HG03439 (cell line): ENCODE data around the gene VANGL1.

Source experiments
- ATAC-seq: cut with Tn5 transposase; IDR thresholded peaks from one replicate; pipeline ENCODE4 v1.9.1; 2021; ENCODE audit warnings: mild to moderate bottlenecking, moderate library complexity; ENCODE audit not compliant: unreplicated experiment

The VANGL1 gene

DNA sequence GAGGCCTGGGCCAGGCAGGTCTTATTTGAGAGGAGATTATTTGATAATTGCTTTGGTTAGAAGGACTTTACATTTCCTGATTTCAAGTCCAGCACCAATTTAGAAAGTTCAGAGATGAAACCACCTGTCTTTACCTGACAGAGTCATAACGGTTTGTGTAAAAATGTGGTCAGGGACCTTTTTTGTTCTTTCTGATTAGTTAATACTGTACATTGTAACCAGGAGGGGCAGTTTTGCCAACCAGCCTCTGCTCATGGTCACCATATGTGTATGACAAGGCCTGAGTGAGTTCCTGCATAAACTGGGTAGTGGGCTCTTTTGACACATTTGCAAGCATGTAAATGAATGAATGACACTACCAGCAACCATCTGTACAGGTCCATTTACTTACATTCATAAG lies 55.8 kb downstream of the VANGL1 start:
- ATAC-seq, result no peak

- no peak for ATAC-seq
These were observed 59.3 kb downstream of the VANGL1 start for GRCh38 chr1:115701090-115701489.

GRCh38 chr1:115702959-115703358 lies 61.2 kb downstream of the VANGL1 start:
- ATAC-seq, result no peak

GRCh38 chr1:115705085-115705951 lies 63.5 kb downstream of the VANGL1 start:
- no peak for ATAC-seq

GRCh38 chr1:115705963-115706362 lies 64.2 kb downstream of the VANGL1 start:
- ATAC-seq, result no peak

DNA sequence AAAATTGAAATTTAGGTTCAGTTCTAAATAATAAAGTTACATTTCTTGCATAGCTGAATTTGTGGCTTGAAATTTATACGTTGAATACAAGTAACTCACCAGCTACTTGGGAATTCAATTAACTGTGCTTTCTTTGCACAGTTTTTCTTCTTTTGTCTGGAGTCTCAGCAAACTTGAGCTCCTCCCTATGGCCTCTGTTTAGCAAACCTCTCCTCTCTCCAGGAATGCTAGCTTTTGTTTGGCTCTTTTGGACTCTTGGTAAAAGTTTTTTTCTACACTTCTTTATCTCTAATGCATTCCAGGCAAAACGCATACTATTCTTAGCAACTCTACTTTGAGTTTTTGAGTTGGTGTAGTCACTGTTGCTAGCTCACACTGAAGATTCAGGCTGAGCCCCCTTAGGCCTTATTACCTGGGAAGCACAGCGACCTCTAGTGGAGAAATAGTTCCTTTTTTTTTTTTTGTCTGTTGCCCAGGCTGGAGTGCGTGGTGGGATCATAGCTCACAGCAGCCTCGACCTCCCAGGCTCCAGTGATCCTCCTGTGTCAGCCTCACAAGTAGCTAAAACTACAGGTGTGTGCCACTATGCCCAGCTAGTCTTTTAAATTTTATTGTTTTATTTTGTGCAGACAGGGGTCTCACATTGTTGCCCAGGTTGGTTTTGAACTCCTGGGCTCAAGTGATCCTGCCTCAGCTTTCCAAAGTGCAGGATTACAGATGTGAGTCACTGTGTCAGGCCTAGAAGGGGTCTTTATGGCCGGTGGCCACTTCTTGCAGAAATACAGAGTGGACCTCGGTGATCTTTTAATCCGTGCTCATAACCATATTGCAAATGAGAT lies 65.0 kb downstream of the VANGL1 start:
- no peak for ATAC-seq

- ATAC-seq, result no peak
These were observed 69.3 kb downstream of the VANGL1 start for GRCh38 chr1:115710859-115711624.

DNA sequence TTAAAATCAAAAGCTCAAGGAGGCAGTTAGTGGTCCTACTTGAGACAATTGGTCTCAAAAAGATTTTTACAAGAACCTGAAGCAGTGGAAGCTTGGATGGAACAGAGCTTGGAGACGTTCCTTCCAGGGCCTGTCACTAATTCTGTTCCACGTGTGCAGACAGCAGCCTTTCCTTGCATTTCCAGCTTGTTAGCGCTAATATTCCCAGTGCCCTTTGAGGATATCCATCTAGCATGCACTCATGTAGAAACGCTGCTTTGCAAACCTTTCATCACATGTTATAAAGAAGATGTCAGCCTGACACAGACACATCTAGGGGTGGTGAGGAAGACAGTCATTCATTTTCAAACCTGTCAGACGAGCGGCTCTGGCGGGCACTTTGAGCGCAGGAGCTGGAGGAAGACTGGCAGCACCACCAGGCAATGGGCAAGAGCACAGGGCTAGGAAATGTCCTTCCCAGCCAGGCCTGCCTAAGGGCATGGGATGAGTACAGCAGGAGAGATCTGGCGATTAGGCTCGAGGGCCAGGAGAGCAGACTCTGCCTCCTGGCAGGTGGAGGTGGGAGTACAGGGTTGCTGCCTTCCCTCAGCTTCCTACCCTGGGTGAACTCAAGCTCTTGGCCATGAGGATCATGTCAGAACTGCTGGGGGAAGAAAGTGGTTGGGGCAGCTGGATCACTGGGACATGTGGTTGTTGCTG lies 71.3 kb downstream of the VANGL1 start:
- ATAC-seq, result no peak

- ATAC-seq, result no peak
These were observed 72.1 kb downstream of the VANGL1 start for GRCh38 chr1:115713906-115714305.

- no peak for ATAC-seq
These were observed 72.9 kb downstream of the VANGL1 start for GRCh38 chr1:115714572-115715141.

GRCh38 chr1:115717541-115717940 lies 75.8 kb downstream of the VANGL1 start:
- no peak for ATAC-seq

DNA sequence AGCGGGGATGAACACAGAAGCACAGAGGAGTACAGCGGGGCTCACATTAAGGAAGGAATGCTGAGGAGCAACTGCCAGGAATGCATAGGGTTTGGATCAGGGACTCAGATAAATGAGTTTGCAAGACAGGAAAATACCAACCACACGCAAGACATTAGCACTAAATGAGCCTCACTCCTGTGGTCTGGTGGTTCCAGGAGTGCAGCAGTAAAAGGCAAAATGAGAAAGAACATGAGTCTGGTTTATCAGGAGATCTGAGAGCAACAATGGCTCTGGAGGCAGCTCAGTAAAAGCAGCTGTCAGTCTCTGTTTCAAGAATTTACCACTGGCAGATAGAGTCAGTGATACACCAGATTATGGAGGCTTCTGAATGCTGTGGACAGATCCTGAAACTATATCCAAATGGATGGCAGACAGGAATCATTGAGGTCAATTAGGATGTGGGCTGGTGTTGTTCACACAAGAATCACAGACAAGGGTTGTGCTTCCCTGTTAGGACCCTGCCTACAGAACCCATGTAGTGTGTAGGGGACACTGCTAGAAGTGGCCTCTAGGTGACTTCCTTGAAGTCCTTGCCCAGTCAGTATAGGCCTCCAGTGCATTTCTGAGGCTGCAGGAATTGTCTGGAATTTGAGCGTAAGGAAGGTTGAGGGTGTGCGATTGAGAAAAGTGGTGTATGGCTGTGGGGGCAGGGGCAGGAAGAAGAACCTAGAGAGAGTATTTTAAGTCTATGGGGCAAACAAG lies 76.4 kb downstream of the VANGL1 start:
- ATAC-seq, result no peak

DNA sequence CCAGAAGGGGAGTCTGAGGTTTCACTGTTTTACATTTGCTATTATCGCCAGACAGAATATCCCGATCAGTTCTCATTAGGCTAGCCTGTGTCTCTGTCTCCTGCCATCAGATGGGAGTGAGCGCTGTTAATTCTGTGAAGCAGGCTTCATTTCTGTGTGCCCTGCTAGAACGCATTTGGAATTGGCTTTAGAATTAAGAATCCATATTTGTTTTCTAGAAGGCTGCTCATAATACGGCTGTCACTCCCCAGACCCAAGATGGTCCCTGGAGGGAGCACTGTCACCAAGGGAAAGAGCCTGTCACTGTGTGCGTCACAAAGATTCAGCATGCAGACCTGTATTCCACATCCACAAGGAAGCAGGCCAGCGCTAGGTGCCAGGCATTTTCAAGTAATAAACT lies 77.5 kb downstream of the VANGL1 start:
- no peak for ATAC-seq

- ATAC-seq, result no peak
These were observed 80.5 kb downstream of the VANGL1 start for GRCh38 chr1:115722221-115722620.

GRCh38 chr1:115723756-115724155 lies 82.0 kb downstream of the VANGL1 start:
- ATAC-seq, result no peak

- no peak for ATAC-seq
These were observed 83.8 kb downstream of the VANGL1 start for GRCh38 chr1:115725600-115725999.

DNA sequence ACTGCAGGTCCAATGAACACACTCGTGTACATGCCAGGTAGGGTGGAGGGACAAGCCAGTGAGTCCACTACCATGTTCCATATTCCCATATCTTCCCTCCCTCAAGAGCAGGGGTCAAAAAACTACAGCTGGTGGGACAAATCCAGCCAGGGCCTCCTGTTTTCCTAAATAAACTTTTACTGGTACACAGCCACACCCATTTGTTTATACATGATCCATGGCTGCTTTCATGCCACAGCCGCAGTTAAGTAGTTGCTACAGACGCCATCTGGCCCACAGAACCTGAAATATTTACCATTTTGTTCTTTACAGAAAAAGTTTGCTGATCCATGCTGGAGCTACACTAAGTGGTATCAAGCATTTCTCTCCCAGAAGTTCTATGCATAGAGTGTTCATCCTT lies 84.4 kb downstream of the VANGL1 start:
- ATAC-seq, result no peak

GRCh38 chr1:115726570-115726969 lies 84.8 kb downstream of the VANGL1 start:
- no peak for ATAC-seq

- ATAC-seq, result no peak
These were observed 86.0 kb downstream of the VANGL1 start for GRCh38 chr1:115727706-115728249.
